Erythroblast (primary cell): ENCODE results near the gene GMDS.

Experiments
- GATA1 ChIP-seq: IDR thresholded peaks from 2 replicates; pipeline ENCODE4 v1.6.1; 2011; ENCODE audit warnings: low read depth, mild to moderate bottlenecking, control low read depth, low read length, moderate library complexity
- POLR2A ChIP-seq: IDR thresholded peaks from 2 replicates; pipeline ENCODE4 v1.6.1; 2011; ENCODE audit warnings: mild to moderate bottlenecking, low read length

- TF ChIP-seq POLR2A (no peak), GATA1 (no peak)
These were observed 275.2 kb downstream of the GMDS start for GRCh38 chr6:1970151-1970561.
